HG03575 (cell line): ENCODE data around the gene GHITM.
"Not testable (repeated sequence)": the region's sequence is repeated elsewhere in the genome, so short reads cannot be mapped to it uniquely, and the experiment has no call there.

Experiments
- ATAC-seq: cut with Tn5 transposase; IDR thresholded peaks from one replicate; pipeline ENCODE4 v1.9.1; 2021; ENCODE audit not compliant: unreplicated experiment, insufficient number of reproducible peaks, low FRiP score; ENCODE audit errors: extremely low read depth

Gene GHITM

DNA sequence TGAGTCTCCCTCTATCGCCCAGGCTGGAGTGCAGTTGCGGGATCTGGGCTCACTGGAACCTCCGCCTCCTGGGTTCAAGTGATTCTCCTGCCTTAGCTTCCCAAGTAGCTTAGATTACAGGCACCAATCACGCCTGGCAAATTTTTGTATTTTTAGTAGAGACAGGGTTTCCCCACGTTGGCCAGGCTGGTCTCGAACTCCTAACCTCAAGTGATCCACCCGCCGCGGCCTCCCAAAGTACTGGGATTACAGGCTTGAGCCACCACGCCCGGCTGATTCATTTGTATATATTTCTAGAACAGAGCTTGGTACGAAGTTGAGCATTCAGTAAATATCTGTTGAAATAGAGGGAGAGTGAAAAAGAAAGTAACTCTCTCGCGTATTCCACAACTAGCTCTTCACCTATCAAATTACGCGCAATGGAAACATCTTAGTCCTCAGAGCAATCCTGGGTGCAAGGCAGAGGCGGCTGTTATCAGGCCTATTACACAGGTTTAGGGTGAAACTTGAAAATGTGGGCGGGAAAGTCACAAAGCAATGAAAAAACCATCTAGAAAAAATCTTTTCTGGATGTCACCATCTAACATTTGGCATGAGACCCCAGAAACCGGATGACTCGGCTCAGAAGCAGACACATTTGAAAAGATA, 707 bp upstream of the GHITM start:
- ATAC-seq = no peak

DNA sequence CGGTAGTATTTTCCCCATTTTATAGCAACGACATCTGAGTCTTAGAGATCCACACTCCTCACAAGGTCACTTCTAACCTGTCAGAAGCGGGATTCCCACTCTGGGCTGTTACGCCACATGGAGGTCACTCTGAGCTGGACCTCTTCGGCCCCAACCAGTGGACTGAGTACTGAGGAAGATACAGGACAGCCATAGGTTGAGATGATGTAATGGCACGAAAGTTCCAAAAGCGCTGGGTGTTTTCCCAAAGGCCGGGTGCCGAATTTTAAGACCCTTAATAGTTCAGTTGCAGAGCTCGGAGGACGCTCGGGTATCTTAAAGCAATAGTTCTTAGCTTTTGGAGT, 699 bp downstream of the GHITM start:
- ATAC-seq = no peak

DNA sequence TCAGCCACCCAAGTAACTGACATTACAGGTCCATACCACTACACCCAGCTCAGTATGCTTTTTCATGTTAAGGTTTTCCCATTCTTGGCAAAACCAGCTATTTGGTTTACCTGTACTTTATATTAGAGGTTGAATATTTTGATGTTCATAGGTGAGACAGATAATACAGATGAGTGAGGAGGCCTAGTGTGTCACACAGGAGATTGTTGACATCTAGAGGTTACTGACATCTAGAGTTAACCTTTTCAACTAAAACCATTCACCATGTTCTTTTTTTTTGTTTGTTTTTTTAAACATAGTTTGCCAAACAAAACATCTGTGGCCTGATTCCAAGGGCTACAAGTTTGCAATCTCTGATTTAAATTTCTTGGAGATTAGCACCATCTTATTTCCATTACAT, 8.0 kb downstream of the GHITM start:
- ATAC-seq = no peak

DNA sequence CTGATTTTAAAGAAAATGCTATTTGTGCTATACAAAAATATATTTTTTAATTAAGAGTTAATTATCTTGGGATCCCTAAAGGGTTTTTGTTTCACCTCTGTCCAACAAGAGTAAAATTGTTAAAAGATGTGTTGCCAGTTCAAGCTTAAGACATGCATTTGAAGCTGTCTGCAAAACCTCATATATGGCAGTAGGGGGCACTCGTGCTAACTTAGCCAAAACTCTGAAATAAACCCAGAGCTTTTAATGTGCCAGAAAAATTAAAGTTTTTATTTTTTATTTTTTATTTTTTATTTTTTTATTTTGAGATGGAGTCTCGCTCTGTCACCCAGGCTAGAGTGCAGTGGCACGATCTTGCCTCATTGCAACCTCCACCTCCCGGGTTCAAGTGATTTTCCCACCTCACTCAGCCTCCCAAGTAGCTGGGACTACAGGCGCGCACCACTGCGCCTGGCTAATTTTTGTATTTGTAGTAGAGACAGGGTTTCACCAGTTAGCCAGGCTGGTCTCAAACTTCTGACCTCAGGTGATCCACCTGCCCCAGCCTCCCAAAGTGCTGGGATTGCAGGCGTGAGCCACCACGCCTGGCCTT, 8.8 kb downstream of the GHITM start:
- not testable (repeated sequence) for ATAC-seq

DNA sequence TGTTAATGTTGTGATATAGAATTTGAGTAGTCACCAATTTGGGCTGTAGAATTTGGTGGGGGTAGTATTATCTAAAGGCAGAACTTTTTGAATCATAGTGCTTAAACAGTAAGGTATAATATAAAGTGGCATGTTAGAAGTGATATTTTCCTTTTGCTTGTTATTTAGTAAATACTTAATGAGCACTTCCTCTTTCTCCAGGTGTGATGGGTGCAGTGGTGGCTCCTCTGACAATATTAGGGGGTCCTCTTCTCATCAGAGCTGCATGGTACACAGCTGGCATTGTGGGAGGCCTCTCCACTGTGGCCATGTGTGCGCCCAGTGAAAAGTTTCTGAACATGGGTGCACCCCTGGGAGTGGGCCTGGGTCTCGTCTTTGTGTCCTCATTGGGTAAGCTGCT, 10.5 kb downstream of the GHITM start:
- no peak for ATAC-seq

DNA sequence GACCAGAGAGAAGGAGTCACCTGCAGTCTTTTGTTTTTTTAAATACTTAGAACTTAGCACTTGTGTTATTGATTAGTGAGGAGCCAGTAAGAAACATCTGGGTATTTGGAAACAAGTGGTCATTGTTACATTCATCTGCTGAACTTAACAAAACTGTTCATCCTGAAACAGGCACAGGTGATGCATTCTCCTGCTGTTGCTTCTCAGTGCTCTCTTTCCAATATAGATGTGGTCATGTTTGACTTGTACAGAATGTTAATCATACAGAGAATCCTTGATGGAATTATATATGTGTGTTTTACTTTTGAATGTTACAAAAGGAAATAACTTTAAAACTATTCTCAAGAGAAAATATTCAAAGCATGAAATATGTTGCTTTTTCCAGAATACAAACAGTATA, 13.5 kb downstream of the GHITM start:
- ATAC-seq = no peak

DNA sequence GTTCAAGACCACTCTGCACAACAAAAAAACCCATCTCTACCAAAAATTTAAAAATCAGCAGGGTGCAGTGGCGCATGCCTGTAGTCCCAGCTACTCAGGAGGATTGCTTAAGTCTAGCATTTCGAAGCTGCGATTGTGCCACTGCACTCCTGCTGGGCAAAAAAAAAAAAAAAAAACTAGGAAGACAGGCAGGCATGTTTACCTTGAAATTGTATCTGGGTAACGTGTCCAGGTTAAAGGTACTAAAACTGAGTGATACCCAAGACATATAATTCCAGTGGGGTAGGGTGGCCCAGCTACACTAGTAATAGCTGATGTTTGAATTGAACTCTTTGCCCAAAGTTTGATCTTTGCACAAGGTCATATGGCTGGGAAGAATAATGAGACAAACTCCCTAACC, 16.2 kb downstream of the GHITM start:
- no peak for ATAC-seq

DNA sequence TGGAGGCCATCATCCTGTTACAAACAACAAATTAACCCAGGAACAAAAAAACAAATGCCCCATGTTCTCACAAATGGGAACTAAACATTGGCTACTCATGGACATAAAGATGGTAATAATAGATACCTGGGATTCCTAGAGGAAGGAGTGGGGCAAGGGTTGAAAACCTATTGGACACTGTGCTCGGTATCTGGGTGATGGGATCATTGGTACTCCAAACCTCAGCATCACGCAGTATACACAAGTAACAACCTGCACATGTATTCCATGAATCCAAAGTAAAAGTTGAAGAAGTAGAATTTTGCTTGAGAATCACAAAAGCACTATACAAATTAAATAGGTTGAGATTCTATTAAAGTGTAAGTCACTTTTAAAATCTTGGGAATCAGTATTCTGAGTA, 16.7 kb downstream of the GHITM start:
- no peak for ATAC-seq

DNA sequence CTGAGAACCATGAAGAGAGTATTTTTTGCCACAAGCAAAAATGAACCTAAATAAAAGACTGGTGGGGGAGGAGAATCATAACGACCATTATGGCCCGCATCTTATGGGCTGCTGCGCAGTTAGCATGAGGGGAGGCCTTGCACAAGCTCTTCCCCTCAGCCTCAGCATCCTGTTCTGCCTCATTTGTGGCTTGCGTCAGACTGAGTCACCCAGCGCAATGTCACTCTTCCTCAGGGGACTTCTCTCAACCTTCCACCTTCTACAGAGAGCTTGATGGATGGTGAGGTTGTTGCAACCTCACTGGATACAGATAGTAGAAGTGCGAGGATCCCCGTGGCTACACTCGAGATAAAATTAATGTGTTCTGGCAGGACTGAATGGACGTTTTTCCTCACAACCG, 17.5 kb downstream of the GHITM start:
- no peak for ATAC-seq

DNA sequence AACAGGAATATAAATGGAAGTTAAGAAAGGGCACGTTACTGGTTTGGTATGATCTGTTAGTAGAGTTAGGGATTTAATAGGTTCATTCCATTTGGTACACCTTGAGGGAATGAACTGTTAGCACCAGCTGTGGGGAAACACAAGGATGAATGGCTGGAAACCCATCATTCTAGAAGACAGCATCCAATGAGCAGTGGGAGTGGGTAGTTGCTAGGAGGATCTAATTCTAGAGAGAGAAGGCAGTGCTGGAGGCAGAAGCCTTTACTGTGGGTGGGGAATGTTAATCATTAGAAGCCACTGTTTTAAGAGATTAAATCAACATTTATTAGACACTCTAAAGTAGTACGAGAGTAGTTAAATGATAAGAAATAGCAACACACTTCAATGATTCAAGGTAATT, 18.8 kb downstream of the GHITM start:
- ATAC-seq = no peak

DNA sequence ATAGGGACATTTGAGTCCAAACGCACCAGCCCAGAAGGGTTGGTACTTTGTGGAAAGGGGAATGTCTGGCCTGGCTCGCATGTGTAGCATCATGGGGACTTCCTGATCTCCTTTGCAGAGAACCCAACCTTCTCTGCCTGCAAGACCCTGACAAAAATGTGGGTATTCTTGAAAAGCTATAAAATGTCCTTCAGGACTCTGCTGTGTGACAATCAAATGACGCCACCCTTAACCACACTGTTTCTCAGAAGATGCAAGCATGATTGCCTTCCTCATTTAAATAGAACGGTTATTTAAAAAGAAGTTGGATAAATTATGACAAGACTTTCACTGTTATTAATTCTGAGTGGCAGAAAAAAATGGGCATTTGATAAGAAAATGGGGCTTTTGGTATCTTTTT, 19.2 kb downstream of the GHITM start:
- no peak for ATAC-seq

- no peak for ATAC-seq
These were observed 19.9 kb downstream of the GHITM start for GRCh38 chr10:84159076-84159685.

DNA sequence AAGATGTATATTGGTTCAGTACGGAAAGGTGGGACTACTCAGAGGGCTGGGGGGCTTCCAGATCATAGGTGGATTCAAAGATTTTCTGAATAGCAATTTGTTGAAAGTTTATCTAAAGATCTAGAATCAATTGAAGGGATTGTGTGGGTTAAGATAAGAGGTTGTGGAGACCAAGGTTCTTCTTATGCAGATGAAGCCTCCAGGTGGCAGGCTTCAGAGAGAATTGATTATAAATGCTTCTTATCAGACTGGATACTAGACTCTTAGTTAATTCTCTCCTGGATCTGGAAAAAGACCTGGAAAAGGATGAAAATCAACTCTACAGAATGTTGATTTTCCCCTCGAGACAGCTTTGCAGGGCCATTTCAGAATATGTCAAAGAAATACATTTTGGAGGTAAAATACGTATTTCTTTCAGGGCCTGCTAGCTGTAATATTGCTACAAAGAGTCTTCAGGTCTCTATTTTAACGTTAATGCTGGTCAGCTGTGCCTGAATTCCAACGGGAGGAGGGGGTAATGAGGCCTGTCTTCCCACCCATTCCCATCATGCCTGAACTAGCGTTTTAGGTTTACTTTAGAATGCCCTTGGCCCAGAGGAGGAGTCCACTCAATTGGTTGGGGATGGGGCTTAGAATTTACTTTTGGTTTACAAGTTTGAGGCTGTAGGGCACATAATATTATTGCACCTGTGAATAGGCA, 21.5 kb downstream of the GHITM start:
- no peak for ATAC-seq

GRCh38 chr10:84163996-84164395, 24.7 kb downstream of the GHITM start:
- no peak for ATAC-seq

DNA sequence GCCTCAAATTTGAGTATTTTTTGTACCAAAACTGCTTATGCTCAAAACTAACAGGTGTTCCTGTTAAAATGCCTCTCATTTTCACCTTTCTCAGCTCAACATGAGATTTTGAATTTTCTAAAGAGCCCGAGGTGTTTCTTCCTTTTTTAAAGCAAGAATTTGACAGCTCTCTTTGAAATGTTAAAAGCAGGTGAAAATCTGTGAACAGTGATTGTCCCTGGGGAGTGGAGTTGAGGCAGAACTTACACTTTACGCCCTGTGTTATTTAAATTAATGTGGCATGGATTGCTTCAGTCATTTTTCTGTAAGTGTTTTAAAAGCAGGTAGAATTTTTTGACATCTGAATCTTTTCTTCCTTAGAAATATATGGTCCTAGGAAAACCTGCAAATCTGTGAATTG, 25.1 kb downstream of the GHITM start:
- ATAC-seq = no peak

GRCh38 chr10:84166620-84167288, 27.4 kb downstream of the GHITM start:
- ATAC-seq = no peak

DNA sequence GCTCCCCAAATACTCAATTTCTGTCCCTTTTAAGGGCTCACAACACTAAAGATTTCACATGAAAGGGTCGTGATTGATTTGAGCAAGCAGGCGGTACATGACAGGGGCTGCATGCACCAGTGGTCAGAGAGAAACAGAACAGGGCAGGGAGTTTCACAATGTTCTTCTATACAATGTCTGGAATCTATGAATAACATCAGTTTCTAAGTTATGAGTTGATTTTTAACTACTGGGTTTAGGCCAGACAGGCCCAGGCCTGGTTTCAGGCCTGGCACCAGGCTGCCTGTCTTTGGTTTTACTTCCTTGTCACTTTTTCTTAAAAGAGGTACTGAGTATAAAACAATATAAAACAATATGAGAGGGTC, 28.0 kb downstream of the GHITM start:
- ATAC-seq = not testable (repeated sequence)

DNA sequence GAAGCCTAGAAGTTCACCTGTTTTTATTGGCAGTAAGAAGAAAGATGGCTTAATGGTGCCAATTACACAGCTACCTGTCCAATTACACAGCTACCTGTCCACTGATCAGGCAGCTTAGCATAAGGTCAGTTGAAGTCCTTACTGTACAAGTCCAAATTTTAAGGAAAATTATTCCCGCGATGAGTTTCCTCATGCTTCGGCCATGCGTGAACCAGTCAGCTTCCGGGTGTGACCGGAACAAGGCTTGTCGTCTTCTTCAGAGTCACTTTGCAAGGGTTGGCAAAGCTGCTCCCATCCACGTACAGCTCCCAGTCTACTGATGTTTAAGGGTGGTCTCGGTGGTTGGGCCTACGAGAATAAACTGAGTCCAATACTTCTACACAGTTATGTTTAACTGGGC, 29.1 kb downstream of the GHITM start:
- not testable (repeated sequence) for ATAC-seq

- ATAC-seq = not testable (repeated sequence)
These were observed 31.9 kb downstream of the GHITM start for GRCh38 chr10:84171237-84171636.
